Nephron (organoid): ENCODE results near the gene SLC29A4.

Experiments
- H3K27ac Mint-ChIP-seq, 3 experiments: 2 replicates each; pipeline ENCODE4 v1.8.0; 2020; ENCODE audit warnings: mixed read lengths in 3 of 3, mild to moderate bottlenecking in 2 of 3, moderate library complexity in 1 of 3
- H3K27me3 Mint-ChIP-seq: 2 replicates; pipeline ENCODE4 v1.8.0; 2021; ENCODE audit warnings: low read depth, mild to moderate bottlenecking, moderate library complexity, mixed read lengths
- H3K36me3 Mint-ChIP-seq: 2 replicates; pipeline ENCODE4 v1.8.0; 2020; ENCODE audit warnings: low read depth, mixed read lengths
- H3K4me1 Mint-ChIP-seq: 2 replicates; pipeline ENCODE4 v1.8.0; 2020; ENCODE audit warnings: mixed read lengths
- H3K4me3 Mint-ChIP-seq, 3 experiments: 2 replicates each; pipeline ENCODE4 v1.8.0; 2020; ENCODE audit warnings: mild to moderate bottlenecking in 3 of 3, mixed read lengths in 3 of 3, moderate library complexity in 2 of 3
- H3K9me3 Mint-ChIP-seq: 2 replicates; pipeline ENCODE4 v1.8.0; 2020; ENCODE audit warnings: mixed read lengths
- TF ChIP-seq, protein P1 (sequence below), 3 experiments: fragments of 200-600 bp; sonication (generic); IDR thresholded peaks; one replicate each; pipeline ENCODE4 v1.5.0; 2021; ENCODE audit warnings: antibody characterized with exemption in 3 of 3; ENCODE audit not compliant: unreplicated experiment in 3 of 3

Gene SLC29A4

GRCh38 chr7:5332579-5332978 lies 49.8 kb downstream of the SLC29A4 start:
- no peaks in the 10 kb centered on the region for H3K4me1 Mint-ChIP-seq
- H3K4me3 Mint-ChIP-seq = no peak overlapping the region
- no peak overlapping the region for H3K27ac Mint-ChIP-seq
- H3K27me3 Mint-ChIP-seq = no peaks in the 10 kb centered on the region
- TF ChIP-seq, protein P1, sequence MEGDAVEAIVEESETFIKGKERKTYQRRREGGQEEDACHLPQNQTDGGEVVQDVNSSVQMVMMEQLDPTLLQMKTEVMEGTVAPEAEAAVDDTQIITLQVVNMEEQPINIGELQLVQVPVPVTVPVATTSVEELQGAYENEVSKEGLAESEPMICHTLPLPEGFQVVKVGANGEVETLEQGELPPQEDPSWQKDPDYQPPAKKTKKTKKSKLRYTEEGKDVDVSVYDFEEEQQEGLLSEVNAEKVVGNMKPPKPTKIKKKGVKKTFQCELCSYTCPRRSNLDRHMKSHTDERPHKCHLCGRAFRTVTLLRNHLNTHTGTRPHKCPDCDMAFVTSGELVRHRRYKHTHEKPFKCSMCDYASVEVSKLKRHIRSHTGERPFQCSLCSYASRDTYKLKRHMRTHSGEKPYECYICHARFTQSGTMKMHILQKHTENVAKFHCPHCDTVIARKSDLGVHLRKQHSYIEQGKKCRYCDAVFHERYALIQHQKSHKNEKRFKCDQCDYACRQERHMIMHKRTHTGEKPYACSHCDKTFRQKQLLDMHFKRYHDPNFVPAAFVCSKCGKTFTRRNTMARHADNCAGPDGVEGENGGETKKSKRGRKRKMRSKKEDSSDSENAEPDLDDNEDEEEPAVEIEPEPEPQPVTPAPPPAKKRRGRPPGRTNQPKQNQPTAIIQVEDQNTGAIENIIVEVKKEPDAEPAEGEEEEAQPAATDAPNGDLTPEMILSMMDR (IDR thresholded peaks at IDR 0.05; ENCODE audit: unreplicated experiment in 3 of 3) = no peak
- peaks cover 19% of the 10 kb centered on the region for H3K9me3 Mint-ChIP-seq
- peaks cover 69% of the 10 kb centered on the region for H3K36me3 Mint-ChIP-seq

GRCh38 chr7:5333121-5334045 lies 50.6 kb downstream of the SLC29A4 start:
- Mint-ChIP-seq H3K9me3 (peaks cover 23% of the 10 kb centered on the region), H3K4me3 (no peak overlapping the region), H3K4me1 (no peaks in the 10 kb centered on the region), H3K27ac (no peak overlapping the region), H3K27me3 (no peaks in the 10 kb centered on the region), H3K36me3 (peaks cover 75% of the 10 kb centered on the region)
- TF ChIP-seq, protein P1 (IDR thresholded peaks at IDR 0.05; ENCODE audit: unreplicated experiment in 3 of 3) = no peak

DNA sequence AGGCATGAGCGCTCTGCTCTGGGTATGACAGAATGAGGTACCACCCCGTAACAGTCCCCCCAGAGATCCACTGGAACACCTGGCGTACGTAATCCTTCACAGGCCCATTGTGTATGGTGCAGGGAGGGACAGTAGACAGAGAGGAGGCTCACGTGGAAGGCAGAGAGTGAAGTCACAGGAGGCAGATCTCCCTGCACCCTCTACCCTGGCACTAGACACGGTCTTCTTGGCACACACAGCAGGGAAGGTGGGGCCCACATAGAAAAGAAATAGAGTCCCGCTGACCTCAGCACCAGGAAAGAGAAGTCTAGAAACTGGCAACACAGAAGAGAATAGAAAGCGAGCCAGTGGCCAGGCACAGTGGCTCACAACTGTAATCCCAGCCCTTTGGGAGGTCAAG lies 51.9 kb downstream of the SLC29A4 start:
- Mint-ChIP-seq H3K36me3 (peaks cover 80% of the 10 kb centered on the region), H3K4me1 (no peaks in the 10 kb centered on the region), H3K9me3 (peaks cover 26% of the 10 kb centered on the region), H3K27me3 (no peaks in the 10 kb centered on the region), H3K27ac (no peak overlapping the region), H3K4me3 (no peak overlapping the region)
- TF ChIP-seq, protein P1 (IDR thresholded peaks at IDR 0.05; ENCODE audit: unreplicated experiment in 3 of 3) = no peak

DNA sequence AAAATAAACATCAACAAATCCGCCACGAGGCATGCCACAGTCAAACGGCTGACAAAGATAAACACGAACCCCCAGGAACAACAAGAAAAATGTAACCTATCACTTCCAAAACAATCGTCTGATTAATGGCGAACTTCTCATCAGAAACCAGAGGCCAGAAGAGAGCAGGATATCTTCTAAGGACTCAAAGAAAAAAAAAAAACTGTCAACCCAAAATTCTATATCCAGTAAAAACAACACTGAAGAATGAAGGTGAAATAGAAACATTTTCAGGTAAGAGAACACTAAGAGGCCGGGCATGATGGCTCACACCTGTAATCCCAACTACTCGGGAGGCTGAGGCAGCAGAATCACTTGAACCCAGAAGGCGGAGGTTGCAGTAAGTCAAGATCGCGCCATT lies 54.3 kb downstream of the SLC29A4 start:
- H3K27me3 Mint-ChIP-seq = no peaks in the 10 kb centered on the region
- H3K36me3 Mint-ChIP-seq = peaks cover 86% of the 10 kb centered on the region
- TF ChIP-seq, protein P1 (IDR thresholded peaks at IDR 0.05; ENCODE audit: unreplicated experiment in 3 of 3) = no peak
- H3K9me3 Mint-ChIP-seq = peaks cover 41% of the 10 kb centered on the region
- no peaks in the 10 kb centered on the region for H3K4me1 Mint-ChIP-seq
- H3K27ac Mint-ChIP-seq = no peak overlapping the region
- no peak overlapping the region for H3K4me3 Mint-ChIP-seq

- no peak overlapping the region for H3K4me3 Mint-ChIP-seq
- peaks cover 96% of the 10 kb centered on the region for H3K36me3 Mint-ChIP-seq
- H3K27me3 Mint-ChIP-seq = no peaks in the 10 kb centered on the region
- H3K4me1 Mint-ChIP-seq = no peaks in the 10 kb centered on the region
- TF ChIP-seq, protein P1 (IDR thresholded peaks at IDR 0.05; ENCODE audit: unreplicated experiment in 3 of 3) = no peak
- peaks cover 63% of the 10 kb centered on the region for H3K9me3 Mint-ChIP-seq
- H3K27ac Mint-ChIP-seq = no peak overlapping the region
Measured at GRCh38 chr7:5339955-5340354, 57.2 kb downstream of the SLC29A4 start.

- no peaks in the 10 kb centered on the region for H3K4me1 Mint-ChIP-seq
- no peak overlapping the region for H3K4me3 Mint-ChIP-seq
- no peaks in the 10 kb centered on the region for H3K27me3 Mint-ChIP-seq
- TF ChIP-seq, protein P1 (IDR thresholded peaks at IDR 0.05; ENCODE audit: unreplicated experiment in 3 of 3) = no peak
- peaks cover 84% of the 10 kb centered on the region for H3K36me3 Mint-ChIP-seq
- no peak overlapping the region for H3K27ac Mint-ChIP-seq
- peaks cover 46% of the 10 kb centered on the region for H3K9me3 Mint-ChIP-seq
Measured at GRCh38 chr7:5342631-5343030, 59.9 kb downstream of the SLC29A4 start.
